Prostate gland (tissue), 2 donors: Measurements from ENCODE around the gene WFDC5. TPM values are rescaled to one million over a fixed set of nuclear protein-coding genes. Genes with fewer than 3 reads are reported as not detected.

Experiments
- DNase-seq: peaks from one replicate; pipeline ENCODE4 v3.0.0-alpha.2; 2019; ENCODE audit warnings: low spot score
- H3K27ac ChIP-seq, 2 donors: fragments of 200-600 bp; sonication (generic); 2 replicates each; pipeline ENCODE4 v1.5.1; 2017 to 2019
- H3K27me3 ChIP-seq: fragments of 200-600 bp; sonication (generic); replicated peaks from 2 replicates; pipeline ENCODE4 v1.5.1; 2019; ENCODE audit not compliant: insufficient read depth
- H3K36me3 ChIP-seq, 2 donors: fragments of 200-600 bp; sonication (generic); 1 replicate in 1 of 2; 2 replicates in 1 of 2; pipeline versions ENCODE4 v1.5.1 to v1.8.1; 2017 to 2019
- H3K4me1 ChIP-seq: fragments of 200-600 bp; sonication (generic); replicated peaks from 2 replicates; pipeline ENCODE4 v1.5.1; 2019
- H3K4me3 ChIP-seq, 2 donors: fragments of 200-600 bp; sonication (generic); 2 replicates each; pipeline ENCODE4 v1.5.1; 2017 to 2019
- H3K9me3 ChIP-seq: fragments of 200-600 bp; sonication (generic); 2 replicates; pipeline ENCODE4 v1.5.1; 2017
- CTCF ChIP-seq, 4 experiments: fragments of 200-600 bp in 2 of 4; fragments of 450-650 bp in 2 of 4; sonication (generic) in 2 of 4; IDR thresholded peaks; 1 replicate in 3 of 4; 2 replicates in 1 of 4; pipeline ENCODE4 v1.5.1; 2016 to 2019; ENCODE audit warnings: antibody characterized with exemption in 4 of 4, mild to moderate bottlenecking in 2 of 4, moderate library complexity in 2 of 4
- POLR2A ChIP-seq: fragments of 450-650 bp; IDR thresholded peaks from one replicate; pipeline ENCODE4 v1.6.1; 2016; ENCODE audit warnings: antibody characterized with exemption, mild to moderate bottlenecking
- POLR2AphosphoS5 ChIP-seq: sonication (generic); formaldehyde crosslinking; IDR thresholded peaks from one replicate; pipeline ENCODE4 v1.6.1; 2017; ENCODE audit warnings: antibody characterized with exemption
- WGBS: methylation state at CpG from one replicate; pipeline ENCODE4 v1.1.5; 2018; 5-methylcytosine and 5-hydroxymethylcytosine counted together
- intact Hi-C: fragments of 100-400 bp; cut with DNase I; formaldehyde crosslinking; loops from one replicate; pipeline ENCODE4 v1.14.2; 2022
- total RNA-seq, 2 donors: library from RNA; depleted of rRNA; stranded (reverse); fragments of >200 nt; gene quantifications; one replicate each; pipeline ENCODE4 v1.1.0, GENCODE V29; 2016

The WFDC5 gene
- total RNA-seq, 2 donors from 2014 or later: 1.0 to 2.3 TPM

DNA sequence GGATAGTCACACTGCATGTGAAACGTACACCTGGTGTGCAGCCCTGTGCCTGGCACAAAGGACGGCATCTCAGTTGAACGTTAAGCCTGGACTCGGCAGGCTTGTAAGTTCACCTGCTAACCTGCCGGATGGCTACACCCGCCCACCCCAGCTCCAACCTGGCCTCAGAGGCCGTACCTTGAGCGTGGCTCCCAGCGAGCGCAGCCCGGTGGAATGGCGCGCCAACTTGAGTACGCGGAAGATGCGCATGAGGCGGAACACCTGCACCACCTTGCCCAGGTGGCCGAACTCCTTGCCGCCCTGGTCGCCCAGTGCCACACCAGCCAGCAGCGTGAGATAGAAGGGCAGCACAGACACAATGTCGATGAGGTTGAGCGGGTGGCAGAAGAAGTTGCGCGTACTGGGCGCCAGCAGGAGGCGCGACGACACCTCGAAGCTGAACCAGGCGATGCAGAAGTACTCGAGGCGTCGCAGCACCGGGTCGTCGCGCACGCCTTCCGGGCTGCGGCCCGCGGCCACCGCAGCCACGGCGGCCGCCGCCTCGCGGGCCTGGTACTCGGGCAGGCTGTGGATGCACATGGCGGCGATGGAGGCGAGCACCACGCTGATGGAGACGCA is 17.4 kb downstream of the WFDC5 start:
- no peak for TF ChIP-seq POLR2A
- TF ChIP-seq POLR2AphosphoS5: no peak
- TF ChIP-seq CTCF (IDR thresholded peaks at IDR 0.05): peak in 2 of 4 experiments; percentile 43 to 54
- peaks cover 5% of the 10 kb centered on the region for H3K4me1 ChIP-seq
- WGBS: 32% methylated on average over 55 of the region's 56 CpGs
- H3K27ac ChIP-seq: no peak overlapping the region
- H3K9me3 ChIP-seq: no peaks in the 10 kb centered on the region
- peaks cover 3% of the 10 kb centered on the region for H3K27me3 ChIP-seq
- no peak for DNase-seq
- intact Hi-C loops: loop anchor here (5.0 kb wide), 3 partner anchors 55 to 195 kb away; no protein-coding TSS in a partner anchor
- H3K4me3 ChIP-seq: peak overlapping the region in 1 of 2 donors; percentile 10
- H3K36me3 ChIP-seq: no peaks in the 10 kb centered on the region

DNA sequence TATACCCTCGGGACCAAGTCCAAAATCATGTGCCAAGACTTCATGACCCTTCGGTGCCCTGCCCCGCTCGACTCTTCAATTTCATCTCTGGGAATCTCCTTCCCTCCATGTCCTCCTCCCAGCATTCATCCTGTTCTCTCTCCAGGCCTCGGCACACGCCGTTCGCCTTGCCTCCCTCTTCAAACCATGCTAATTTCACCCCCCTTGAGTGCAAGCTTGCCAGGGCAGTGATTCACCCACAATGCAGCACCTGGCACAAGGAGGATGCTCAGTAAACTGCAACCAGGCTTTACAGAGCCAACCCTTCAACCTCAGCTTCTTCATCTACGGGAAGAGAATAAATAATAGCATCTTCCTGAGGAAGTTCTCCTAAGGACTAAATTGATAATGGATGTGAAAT is 18.2 kb downstream of the WFDC5 start:
- no peak overlapping the region for H3K4me3 ChIP-seq
- peaks cover 5% of the 10 kb centered on the region for H3K4me1 ChIP-seq
- H3K27me3 ChIP-seq: peaks cover 3% of the 10 kb centered on the region
- 80% methylated on average over 9 of the region's 9 CpGs for WGBS
- TF ChIP-seq CTCF (IDR thresholded peaks at IDR 0.05): no peak
- TF ChIP-seq POLR2A: no peak
- TF ChIP-seq POLR2AphosphoS5: no peak
- H3K27ac ChIP-seq: no peak overlapping the region
- no peaks in the 10 kb centered on the region for H3K36me3 ChIP-seq
- intact Hi-C loops: loop anchor here (5.0 kb wide), 3 partner anchors 54 to 196 kb away; no protein-coding TSS in a partner anchor
- H3K9me3 ChIP-seq: no peaks in the 10 kb centered on the region
- DNase-seq: no peak

DNA sequence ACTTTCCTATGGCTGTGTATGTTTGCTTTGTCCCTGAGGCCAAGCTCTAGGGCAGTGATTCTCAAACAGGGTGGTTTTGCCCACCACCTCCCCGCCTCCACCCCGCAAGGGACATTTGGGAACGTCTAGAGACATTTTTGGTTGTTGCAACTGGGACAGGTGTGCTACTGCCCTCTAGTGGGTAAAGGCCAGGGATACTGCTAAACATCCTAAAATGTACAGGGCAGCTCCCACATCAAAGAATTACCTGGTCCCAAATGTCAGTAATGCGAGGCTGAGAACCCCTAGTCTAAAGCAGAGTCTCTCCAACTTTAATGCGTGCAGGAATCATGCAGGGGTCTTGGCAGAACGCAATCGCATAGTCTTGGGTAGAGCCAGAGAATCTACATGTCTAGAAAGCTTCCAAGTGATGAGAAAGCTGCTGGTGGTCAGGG is 19.2 kb downstream of the WFDC5 start:
- intact Hi-C loops: loop anchor here (5.0 kb wide), 3 partner anchors 54 to 196 kb away; no protein-coding TSS in a partner anchor
- Histone ChIP-seq H3K27ac (no peak overlapping the region), H3K9me3 (no peaks in the 10 kb centered on the region), H3K4me3 (no peak overlapping the region), H3K4me1 (peaks cover 5% of the 10 kb centered on the region), H3K27me3 (peaks cover 3% of the 10 kb centered on the region), H3K36me3 (no peaks in the 10 kb centered on the region)
- 4% methylated on average over 7 of the region's 7 CpGs for WGBS
- peak; percentile 60 for DNase-seq
- TF ChIP-seq POLR2AphosphoS5 (peak; percentile 12), CTCF (IDR thresholded peaks at IDR 0.05) (peak; percentile 44 to 81 (median 61)), POLR2A (no peak)

DNA sequence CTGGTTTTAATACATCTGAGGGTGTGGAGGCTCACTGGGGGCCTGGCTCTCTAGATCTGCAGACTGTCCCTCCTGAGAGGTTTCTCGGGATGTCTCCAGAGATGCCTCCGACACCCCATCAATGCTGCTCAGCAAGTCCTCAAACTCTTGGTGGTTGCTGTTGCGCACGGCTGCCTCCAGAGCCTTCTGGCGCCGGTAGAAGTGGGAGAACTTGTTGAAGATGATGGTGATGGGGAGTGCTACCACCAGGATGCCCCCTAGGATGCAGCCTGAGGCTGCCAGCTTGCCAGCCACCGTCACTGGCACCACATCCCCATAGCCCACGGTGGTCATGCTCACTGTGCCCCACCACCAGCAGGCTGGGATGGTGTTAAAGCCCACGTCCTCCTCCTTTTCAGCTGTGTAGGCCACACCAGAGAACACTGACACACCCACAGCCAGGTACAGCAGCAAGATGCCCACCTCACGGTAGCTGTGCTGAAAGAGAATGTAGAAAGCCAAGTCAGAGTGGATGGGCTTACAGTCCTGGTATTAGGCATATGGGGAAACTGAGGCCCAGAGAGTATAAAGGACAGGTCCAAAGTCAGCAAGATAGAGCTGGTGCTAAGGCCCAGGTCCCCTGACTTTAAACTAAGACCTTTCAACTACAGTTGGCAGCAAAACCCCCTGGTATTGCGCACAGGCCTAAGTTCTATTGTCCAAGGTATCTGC is 20.0 kb downstream of the WFDC5 start:
- no peaks in the 10 kb centered on the region for H3K9me3 ChIP-seq
- intact Hi-C loops: loop anchor here (5.0 kb wide), 3 partner anchors 53 to 197 kb away; no protein-coding TSS in a partner anchor
- WGBS: 94% methylated on average over 11 of the region's 11 CpGs
- H3K4me1 ChIP-seq: peaks cover 5% of the 10 kb centered on the region
- TF ChIP-seq CTCF (IDR thresholded peaks at IDR 0.05) (no peak), POLR2A (no peak), POLR2AphosphoS5 (no peak)
- H3K4me3 ChIP-seq: no peak overlapping the region
- no peaks in the 10 kb centered on the region for H3K36me3 ChIP-seq
- DNase-seq: no peak
- H3K27ac ChIP-seq: no peak overlapping the region
- H3K27me3 ChIP-seq: peaks cover 3% of the 10 kb centered on the region
